ENCODE data around the gene ZNF750. TPM values are rescaled to one million over a fixed set of nuclear protein-coding genes. Genes with fewer than 3 reads are reported as not detected.

The ZNF750 gene
- total RNA-seq, 4 donors from 2014 or later: 117 to 353 (median 233) TPM

Other genes starting within 250 kb of the ZNF750 start
- 10 to 100 TPM; 70.1 to 96.8 (median 90.0) TPM for gene WDR45B, start 191.6 kb downstream of the ZNF750 start, total RNA-seq
- 10 to 100 TPM; 15.9 to 24.3 (median 21.6) TPM for gene RAB40B, start 141.3 kb downstream of the ZNF750 start, total RNA-seq
- 10 to 100 TPM; 15.9 to 26.6 (median 21.4) TPM for gene FN3KRP, start 123.3 kb downstream of the ZNF750 start, total RNA-seq
- gene FN3K, start 104.4 kb downstream of the ZNF750 start, total RNA-seq: 10 to 100 TPM in 1 of 4 donors, 1 to 10 TPM in 3; 2.0 to 19.2 (median 4.2) TPM
- 100 to 1,000 TPM in 1 of 4 donors, 10 to 100 TPM in 3; 49.7 to 119 (median 71.5) TPM for gene TBCD, start 88.0 kb downstream of the ZNF750 start, total RNA-seq
- gene METRNL, start 239.6 kb upstream of the ZNF750 start, total RNA-seq: 100 to 1,000 TPM in 3 of 4 donors, 10 to 100 TPM in 1; 59.1 to 222 (median 155) TPM

Measured in suprapubic skin (tissue), 4 donors.